GM12878 (cell line): Measurements from ENCODE around the gene STX1A. TPM values are rescaled to one million over a fixed set of nuclear protein-coding genes. Genes with fewer than 3 reads are reported as not detected.
A peak's percentile ranks its signal among the peaks of the same experiment; 100 is the strongest.

Experiments used
- ASH2L ChIP-seq: fragments of 300-600, 200-600 bp; sonication (generic); IDR thresholded peaks from 2 replicates; pipeline ENCODE4 v1.6.1; 2017; ENCODE audit warnings: low read depth, mild to moderate bottlenecking, borderline replicate concordance
- BHLHE40 ChIP-seq, 2 experiments: fragments of 450-650 bp in 1 of 2; IDR thresholded peaks; 2 replicates each; pipeline ENCODE4 v1.6.1; 2011 to 2017; ENCODE audit warnings: low read depth in 2 of 2, borderline replicate concordance in 1 of 2, improper control_type of control experiment in 1 of 2, low read length in 1 of 2, mild to moderate bottlenecking in 1 of 2
- CUX1 ChIP-seq: IDR thresholded peaks from 2 replicates; pipeline ENCODE4 v1.6.1; 2012; ENCODE audit warnings: improper control_type of control experiment, low read depth, low read length; ENCODE audit not compliant: insufficient replicate concordance
- HCFC1 ChIP-seq: fragments of 150-350 bp; IDR thresholded peaks from 2 replicates; pipeline ENCODE4 v1.6.1; 2014; ENCODE audit warnings: low read length
- HDGF ChIP-seq: fragments of 450-650 bp; IDR thresholded peaks from 2 replicates; pipeline ENCODE4 v1.6.1; 2016; ENCODE audit warnings: antibody characterized with exemption
- JUND ChIP-seq: IDR thresholded peaks from 2 replicates; pipeline ENCODE4 v1.6.1; 2012; ENCODE audit warnings: low read depth, mild to moderate bottlenecking, low read length, improper control_type of control experiment, moderate library complexity
- MXI1 ChIP-seq: fragments of 150-350 bp; IDR thresholded peaks from 2 replicates; pipeline ENCODE4 v1.6.1; 2011; ENCODE audit warnings: low read depth, mild to moderate bottlenecking, inconsistent platforms, low read length, improper control_type of control experiment
- NBN ChIP-seq: fragments of 450-650 bp; IDR thresholded peaks from 2 replicates; pipeline ENCODE4 v1.6.1; 2016
- NFYA ChIP-seq: IDR thresholded peaks from 2 replicates; pipeline ENCODE4 v1.6.1; 2011; ENCODE audit warnings: low read depth, mild to moderate bottlenecking, low read length, improper control_type of control experiment, borderline replicate concordance
- NKRF ChIP-seq: fragments of 450-650 bp; conservative IDR thresholded peaks from 2 replicates; pipeline ENCODE4 v1.6.1; 2017; ENCODE audit warnings: mild to moderate bottlenecking, moderate library complexity
- NR2C1 ChIP-seq: fragments of 450-650 bp; IDR thresholded peaks from 2 replicates; pipeline ENCODE4 v1.6.1; 2017; ENCODE audit warnings: antibody characterized with exemption, mild to moderate bottlenecking, moderate library complexity
- SMAD5 ChIP-seq: IDR thresholded peaks from 2 replicates; pipeline ENCODE4 v1.6.1; 2016; ENCODE audit warnings: antibody characterized with exemption, low read depth
- TCF12 ChIP-seq: IDR thresholded peaks from 2 replicates; pipeline ENCODE4 v1.6.1; 2011; ENCODE audit warnings: low read depth, mild to moderate bottlenecking, low read length
- TCF3 ChIP-seq: IDR thresholded peaks from 2 replicates; pipeline ENCODE4 v1.6.1; 2012; ENCODE audit warnings: low read depth, mild to moderate bottlenecking, low read length, borderline replicate concordance; ENCODE audit not compliant: insufficient read depth
- TCF7 ChIP-seq: IDR thresholded peaks from 2 replicates; pipeline ENCODE4 v1.6.1; 2014; ENCODE audit warnings: antibody characterized with exemption, borderline replicate concordance
- USF2 ChIP-seq: IDR thresholded peaks from 2 replicates; pipeline ENCODE4 v1.6.1; 2011; ENCODE audit warnings: low read depth, low read length, improper control_type of control experiment, borderline replicate concordance
- YBX1 ChIP-seq: fragments of 450-650 bp; IDR thresholded peaks from 2 replicates; pipeline ENCODE4 v1.6.1; 2016; ENCODE audit warnings: antibody characterized with exemption
- ZBTB11 ChIP-seq: fragments of 450-650 bp; formaldehyde crosslinking; IDR thresholded peaks from 2 replicates; pipeline ENCODE4 v1.5.0; 2022; ENCODE audit warnings: mild to moderate bottlenecking, missing genetic modification characterization
- polyA plus RNA-seq, 11 experiments: library from polyadenylated mRNA; depleted of rRNA in 4 of 11; unstranded in 6 of 11; stranded (reverse) in 5 of 11; fragments of >200 nt; fragmentation: Nextera tagmentation in 4 of 11; fragmentation: Illumina TruSeq in 1 of 11; extraction: Ambion mirVana in 4 of 11; extraction: Trizol in 1 of 11; gene quantifications; 1 replicate in 1 of 11; 2 replicates in 10 of 11; pipeline versions ENCODE4 v1.2.1 to v1.2.3, GENCODE V29; 2011 to 2016; ENCODE audit warnings: inconsistent platforms in 2 of 11, missing spikeins in 2 of 11, low read depth in 1 of 11
- total RNA-seq, 4 experiments: library from RNA; depleted of rRNA in 3 of 4; stranded (reverse); fragments of >200 nt in 3 of 4; fragmentation: Illumina TruSeq in 1 of 4; extraction: Trizol in 1 of 4; gene quantifications; 2 replicates each; pipeline versions ENCODE4 v1.2.1 to v1.2.3, GENCODE V29; 2013 to 2021

The STX1A gene
- total and polyA plus RNA-seq, 10 of the 15 experiments (the other 5 are each of a cell fraction or from before 2014, with no cell fraction given), result 0.15 to 5.3 (median 2.5) TPM

GRCh38 chr7:73683056-73683787, 36.2 kb downstream of the STX1A start, which contains the start of the genes BUD23 and DNAJC30 (continued):
- TF ChIP-seq MXI1 (peak; percentile 96), USF2 (no peak; the same call in 1 of the 2 replicates), NBN (peak; percentile 75), HCFC1 (peak; percentile 65), NR2C1 (no peak), TCF7 (no peak), HDGF (0 out of 2 replicates have a peak, but pooled peaks have one; percentile 55), YBX1 (no peak), TCF12 (peak; percentile 90), ASH2L (no peak), TCF3 (peak; percentile 92), SMAD5 (peak; percentile 77; the same call in 1 of the 2 replicates), NKRF (peak; percentile 59), BHLHE40 (IDR thresholded peaks at IDR 0.05; ENCODE audit: borderline replicate concordance in 1 of 2, low read depth in 2 of 2, low read length in 1 of 2) (peak; percentile 68 to 80; a peak in 2 of 4 replicates), JUND (no peak; the same call in 1 of the 2 replicates), CUX1 (no peak), ZBTB11 (CRISPR knock-in tag) (no peak), NFYA (no peak; the same call in 1 of the 2 replicates)
